ENCODE data around the gene IQSEC2. TPM values are rescaled to one million over a fixed set of nuclear protein-coding genes. Genes with fewer than 3 reads are reported as not detected.

The IQSEC2 gene
- total RNA-seq, 1 donor from 2014 or later, result 24.0 TPM

- intact Hi-C loops (cut with DNase I), result no loop called here
- peak overlapping the region; percentile 24 for H3K27ac ChIP-seq
- H3K36me3 ChIP-seq, result no peaks in the 10 kb centered on the region
- ATAC-seq, result peak; percentile 66 to 77
- H3K4me1 ChIP-seq, result peaks cover 18% of the 10 kb centered on the region
- H3K9me3 ChIP-seq, result no peaks in the 10 kb centered on the region
- no peak for TF ChIP-seq CTCF (IDR thresholded peaks at IDR 0.05)
- H3K4me3 ChIP-seq, result no peak overlapping the region
- peak; percentile 53 for DNase-seq
- no peaks in the 10 kb centered on the region for H3K27me3 ChIP-seq (ENCODE audit: low read depth)
Measured at GRCh38 chrX:53287493-53288138, 6.2 kb upstream of the IQSEC2 start.

- H3K9me3 ChIP-seq, result no peaks in the 10 kb centered on the region
- H3K27me3 ChIP-seq (ENCODE audit: low read depth), result no peaks in the 10 kb centered on the region
- no peaks in the 10 kb centered on the region for H3K36me3 ChIP-seq
- ATAC-seq (no peak), DNase-seq (no peak)
- peaks cover 27% of the 10 kb centered on the region for H3K4me1 ChIP-seq
- intact Hi-C loops (cut with DNase I), result no loop called here
- H3K4me3 ChIP-seq, result no peak overlapping the region
- H3K27ac ChIP-seq, result no peak overlapping the region
- TF ChIP-seq CTCF (IDR thresholded peaks at IDR 0.05), result no peak
Measured at GRCh38 chrX:53286171-53286570, 4.8 kb upstream of the IQSEC2 start.

- Histone ChIP-seq H3K36me3 (no peaks in the 10 kb centered on the region), H3K4me3 (no peak overlapping the region), H3K27me3 (ENCODE audit: low read depth) (no peaks in the 10 kb centered on the region), H3K27ac (no peak overlapping the region), H3K4me1 (peaks cover 27% of the 10 kb centered on the region), H3K9me3 (no peaks in the 10 kb centered on the region)
- DNase-seq (no peak), ATAC-seq (no peak)
- no peak for TF ChIP-seq CTCF (IDR thresholded peaks at IDR 0.05)
- intact Hi-C loops (cut with DNase I), result no loop called here
Measured at GRCh38 chrX:53285591-53285990, 4.2 kb upstream of the IQSEC2 start.

GRCh38 chrX:53284684-53285447 is 3.5 kb upstream of the IQSEC2 start:
- no peaks in the 10 kb centered on the region for H3K9me3 ChIP-seq
- DNase-seq (peak; percentile 66), ATAC-seq (peak; percentile 62 to 70)
- H3K4me3 ChIP-seq, result no peak overlapping the region
- intact Hi-C loops (cut with DNase I), result no loop called here
- TF ChIP-seq CTCF (IDR thresholded peaks at IDR 0.05), result peak; percentile 75
- H3K27ac ChIP-seq, result no peak overlapping the region
- no peaks in the 10 kb centered on the region for H3K27me3 ChIP-seq (ENCODE audit: low read depth)
- H3K4me1 ChIP-seq, result peaks cover 27% of the 10 kb centered on the region
- H3K36me3 ChIP-seq, result no peaks in the 10 kb centered on the region

- Histone ChIP-seq H3K36me3 (no peaks in the 10 kb centered on the region), H3K9me3 (no peaks in the 10 kb centered on the region), H3K4me1 (peaks cover 27% of the 10 kb centered on the region), H3K4me3 (no peak overlapping the region), H3K27ac (no peak overlapping the region), H3K27me3 (ENCODE audit: low read depth) (no peaks in the 10 kb centered on the region)
- DNase-seq (no peak), ATAC-seq (no peak)
- intact Hi-C loops (cut with DNase I), result no loop called here
- TF ChIP-seq CTCF (IDR thresholded peaks at IDR 0.05), result no peak
Measured at GRCh38 chrX:53283567-53283966, 2.2 kb upstream of the IQSEC2 start.

Measured in lower lobe of right lung (tissue), 2 donors.